ENCODE data around the gene NCOR1.

GRCh38 chr17:16255481-16255921 lies 40.2 kb upstream of the NCOR1 start:
- TF ChIP-seq BACH1 (tag; IDR thresholded peaks at IDR 0.05): no peak
- TF ChIP-seq E4F1 (CRISPR knock-in tag; IDR thresholded peaks at IDR 0.05; ENCODE audit: borderline replicate concordance): no peak
- no peak for TF ChIP-seq MAX (CRISPR knock-in tag; IDR thresholded peaks at IDR 0.05)
- TF ChIP-seq HMGXB4 (CRISPR knock-in tag; IDR thresholded peaks at IDR 0.05): no peak
- TF ChIP-seq PCBP2 (IDR thresholded peaks at IDR 0.05; ENCODE audit: low read depth, low read length, poor library complexity, severe bottlenecking): no peak
- TF ChIP-seq YY1 (IDR thresholded peaks at IDR 0.05; ENCODE audit: borderline replicate concordance in 1 of 3, control insufficient read depth in 1 of 3, extremely low read depth in 1 of 3, insufficient read depth in 3 of 3, insufficient read length in 1 of 3, insufficient replicate concordance in 2 of 3, low read depth in 1 of 3, low read length in 2 of 3): no peak
- no peak for TF ChIP-seq SLC30A9 (CRISPR knock-in tag; IDR thresholded peaks at IDR 0.05)
- TF ChIP-seq POLR2A (conservative IDR thresholded peaks at IDR 0.05): no peak
- TF ChIP-seq TRIM25 (IDR thresholded peaks at IDR 0.05; ENCODE audit: borderline replicate concordance): no peak
- TF ChIP-seq CBFB (CRISPR knock-in tag; IDR thresholded peaks at IDR 0.05): no peak
- no peak for TF ChIP-seq CREB1 (IDR thresholded peaks at IDR 0.05)
- TF ChIP-seq CREB1 (CRISPR knock-in tag; IDR thresholded peaks at IDR 0.05): no peak
- TF ChIP-seq RHOXF2B (CRISPR knock-in tag; conservative IDR thresholded peaks at IDR 0.05): no peak
- no peak for TF ChIP-seq CTCF (IDR thresholded peaks at IDR 0.05 in 2 of 3, conservative IDR thresholded peaks at IDR 0.05 in 1 of 3; ENCODE audit: insufficient read depth in 2 of 3, low read depth in 1 of 3, low read length in 3 of 3)
